ENCODE measurements around the gene SF1.

Gene SF1

DNA sequence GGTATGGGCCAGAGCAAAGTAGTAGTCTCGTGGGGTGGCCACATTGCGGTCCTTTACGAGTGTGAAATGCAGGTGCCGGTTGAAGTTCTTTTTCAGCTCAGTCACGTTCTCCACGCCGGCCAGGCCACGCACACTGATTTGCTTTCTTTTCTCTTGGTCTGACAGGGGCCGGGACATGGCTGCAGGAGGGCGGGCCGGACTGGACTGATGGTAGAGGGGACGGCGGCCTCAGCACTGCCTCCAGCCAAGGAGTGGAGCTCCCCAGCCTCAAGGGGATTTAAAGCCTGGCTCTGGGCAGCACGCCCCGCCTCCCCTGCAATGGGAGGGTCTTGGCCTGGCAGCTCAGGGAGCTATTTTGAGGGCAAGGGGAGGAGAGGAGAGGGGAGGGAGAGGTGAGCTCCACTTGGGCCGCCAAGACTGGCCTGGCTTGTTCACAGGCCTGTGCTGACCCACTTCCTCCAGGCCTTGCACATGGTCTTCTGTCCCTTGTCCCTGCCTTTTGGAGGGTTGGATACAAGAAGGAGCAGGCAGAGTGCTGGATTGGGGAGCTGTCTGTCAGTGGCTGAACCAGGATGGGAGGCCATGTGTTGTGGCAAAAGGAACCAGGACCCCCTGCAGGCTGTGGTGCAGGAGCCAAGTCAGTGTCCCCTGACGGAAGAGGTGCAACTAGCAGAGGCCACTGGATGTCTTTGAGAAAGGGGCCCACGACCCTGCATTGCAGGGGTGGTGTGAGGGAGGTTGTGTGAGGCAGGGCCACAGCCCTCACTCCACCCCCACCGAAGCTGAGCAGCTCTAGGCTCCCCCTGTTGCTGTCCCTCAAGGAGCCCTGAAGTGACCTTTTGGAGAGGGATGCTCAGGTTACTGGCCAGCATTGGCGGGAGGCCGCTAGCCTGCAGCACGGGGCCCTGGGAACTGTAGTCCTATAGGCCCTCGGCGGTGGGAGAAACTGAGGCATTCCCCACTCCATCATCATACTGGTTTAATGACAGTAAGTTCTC, 18.3 kb downstream of the SF1 start, which contains the start of gene PYGM:
Gene PYGM (minus strand): TSS at position 253 of the 998 bp plus-strand sequence. CDS start 76 bp downstream, at position 177.
- DNase-seq (ENCODE audit: low read depth), result peak; percentile 60
- no peak within 1 kb of the TSS for H3K4me3 ChIP-seq (replicated peaks; ENCODE audit: low read depth, low read length)
- TF ChIP-seq, protein P1, sequence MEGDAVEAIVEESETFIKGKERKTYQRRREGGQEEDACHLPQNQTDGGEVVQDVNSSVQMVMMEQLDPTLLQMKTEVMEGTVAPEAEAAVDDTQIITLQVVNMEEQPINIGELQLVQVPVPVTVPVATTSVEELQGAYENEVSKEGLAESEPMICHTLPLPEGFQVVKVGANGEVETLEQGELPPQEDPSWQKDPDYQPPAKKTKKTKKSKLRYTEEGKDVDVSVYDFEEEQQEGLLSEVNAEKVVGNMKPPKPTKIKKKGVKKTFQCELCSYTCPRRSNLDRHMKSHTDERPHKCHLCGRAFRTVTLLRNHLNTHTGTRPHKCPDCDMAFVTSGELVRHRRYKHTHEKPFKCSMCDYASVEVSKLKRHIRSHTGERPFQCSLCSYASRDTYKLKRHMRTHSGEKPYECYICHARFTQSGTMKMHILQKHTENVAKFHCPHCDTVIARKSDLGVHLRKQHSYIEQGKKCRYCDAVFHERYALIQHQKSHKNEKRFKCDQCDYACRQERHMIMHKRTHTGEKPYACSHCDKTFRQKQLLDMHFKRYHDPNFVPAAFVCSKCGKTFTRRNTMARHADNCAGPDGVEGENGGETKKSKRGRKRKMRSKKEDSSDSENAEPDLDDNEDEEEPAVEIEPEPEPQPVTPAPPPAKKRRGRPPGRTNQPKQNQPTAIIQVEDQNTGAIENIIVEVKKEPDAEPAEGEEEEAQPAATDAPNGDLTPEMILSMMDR (IDR thresholded peaks at IDR 0.05; ENCODE audit: low read length, missing control alignments), result no peak

DNA sequence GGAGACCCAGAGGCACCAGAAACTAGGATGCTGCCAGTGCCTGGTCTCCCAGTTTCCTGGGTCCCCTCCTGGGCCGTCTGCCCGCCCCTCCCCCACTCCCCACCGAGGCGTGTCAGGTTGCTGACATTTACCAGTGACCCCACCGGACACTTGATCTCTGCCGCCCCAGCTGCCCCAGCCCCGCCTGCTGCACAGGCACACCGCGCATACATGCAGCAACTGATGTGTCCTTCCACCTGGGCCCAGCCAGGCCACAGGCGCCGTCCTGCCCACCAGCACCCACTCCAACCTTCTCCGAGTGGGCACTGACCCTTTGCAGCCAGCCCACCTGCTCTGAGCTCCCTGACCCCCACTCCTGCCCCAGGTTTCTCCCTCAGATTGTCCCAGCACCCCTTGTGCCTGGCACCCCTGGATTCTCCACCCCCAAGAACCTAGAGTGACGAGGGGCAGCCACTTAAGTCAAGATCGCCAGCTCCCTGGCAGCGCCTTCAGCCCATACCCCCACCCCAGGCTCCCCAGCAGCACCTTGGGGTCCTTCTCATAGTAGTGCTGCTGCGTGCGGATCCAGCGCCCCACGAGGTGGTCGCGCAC, 19.1 kb downstream of the SF1 start:
- H3K4me3 ChIP-seq (replicated peaks; ENCODE audit: low read depth, low read length), result no peak overlapping the region
- TF ChIP-seq, protein P1 (IDR thresholded peaks at IDR 0.05; ENCODE audit: low read length, missing control alignments), result no peak
- DNase-seq (ENCODE audit: low read depth), result no peak

DNA sequence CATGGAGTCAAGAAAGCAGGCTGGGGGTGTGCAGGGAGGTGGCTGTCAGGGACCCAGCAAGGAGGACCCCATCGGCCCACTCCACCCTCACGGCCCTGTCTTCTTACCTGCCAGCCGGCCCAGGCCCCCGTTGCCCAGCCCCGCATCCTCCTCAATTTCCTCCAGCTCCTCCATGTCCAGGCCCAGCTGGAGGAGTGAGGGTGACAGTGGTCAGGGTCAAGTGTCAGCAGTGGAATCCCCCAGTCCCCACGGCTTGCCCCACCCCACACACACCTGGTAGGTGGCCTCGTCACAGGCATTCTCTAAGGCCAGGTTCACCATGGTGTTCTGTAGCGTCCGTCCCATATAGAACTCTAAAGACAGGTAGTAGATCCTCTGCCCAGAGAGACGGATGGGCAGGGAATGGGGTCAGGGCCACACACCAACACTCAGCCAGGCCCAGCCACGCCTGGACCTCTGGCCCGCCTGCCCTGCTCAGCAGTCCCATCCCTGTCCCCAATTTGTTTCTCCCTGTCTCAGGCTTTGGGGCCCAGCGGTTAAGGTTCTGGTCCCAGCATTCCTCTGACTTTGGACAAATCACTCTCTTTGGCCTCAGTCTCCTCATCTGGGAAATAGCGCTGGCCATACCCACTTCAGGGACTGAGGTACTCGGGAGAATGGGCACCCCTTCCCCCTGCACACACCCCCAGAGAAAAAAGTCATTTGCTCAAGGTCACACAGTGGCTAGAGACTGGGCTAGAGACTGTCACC, 19.8 kb downstream of the SF1 start:
- DNase-seq (ENCODE audit: low read depth), result no peak
- no peak overlapping the region for H3K4me3 ChIP-seq (replicated peaks; ENCODE audit: low read depth, low read length)

DNA sequence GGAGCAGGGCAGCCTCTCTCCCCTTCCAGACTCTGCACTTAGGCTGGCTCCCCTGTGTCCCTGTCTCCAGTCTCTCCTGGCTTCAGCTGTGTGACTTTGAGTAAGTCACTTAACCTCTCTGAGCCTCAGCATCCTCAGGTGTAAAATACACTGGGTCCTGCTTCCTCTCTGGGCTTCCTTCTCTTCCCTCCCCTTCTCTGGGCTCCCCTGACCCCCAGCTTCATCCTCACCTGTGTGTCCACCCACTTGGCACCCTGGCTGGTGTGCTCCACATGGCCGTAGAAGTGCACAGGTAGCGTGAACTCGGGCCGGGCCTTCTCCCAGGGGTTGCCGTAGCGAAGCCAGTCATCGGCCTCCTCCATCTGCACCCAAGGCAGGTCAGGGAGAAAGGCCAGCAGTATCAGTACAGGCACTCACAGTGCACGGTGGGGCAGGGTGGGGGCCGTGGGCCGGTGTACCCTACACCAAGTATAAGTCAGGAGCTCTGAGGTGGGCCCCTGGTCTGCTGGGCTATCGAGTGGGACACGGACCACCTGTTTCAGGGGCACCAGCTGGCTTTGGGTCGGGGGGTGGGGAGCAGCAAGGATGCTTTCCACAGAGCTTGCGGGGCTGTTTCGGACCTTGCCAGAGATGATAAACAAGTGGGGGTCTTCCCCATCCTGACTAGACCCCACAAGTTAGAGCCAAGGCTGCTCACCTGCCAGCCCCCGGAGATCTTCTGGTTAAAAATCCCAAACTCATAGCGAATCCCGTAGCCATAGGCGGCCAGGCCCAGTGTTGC, 20.6 kb downstream of the SF1 start:
- TF ChIP-seq, protein P1 (IDR thresholded peaks at IDR 0.05; ENCODE audit: low read length, missing control alignments), result no peak
- no peak for DNase-seq (ENCODE audit: low read depth)
- H3K4me3 ChIP-seq (replicated peaks; ENCODE audit: low read depth, low read length), result no peak overlapping the region

More for the DNA sequence above, 19.8 kb downstream of the SF1 start:
- TF ChIP-seq, protein P1 (IDR thresholded peaks at IDR 0.05; ENCODE audit: low read length, missing control alignments), result no peak

DNA sequence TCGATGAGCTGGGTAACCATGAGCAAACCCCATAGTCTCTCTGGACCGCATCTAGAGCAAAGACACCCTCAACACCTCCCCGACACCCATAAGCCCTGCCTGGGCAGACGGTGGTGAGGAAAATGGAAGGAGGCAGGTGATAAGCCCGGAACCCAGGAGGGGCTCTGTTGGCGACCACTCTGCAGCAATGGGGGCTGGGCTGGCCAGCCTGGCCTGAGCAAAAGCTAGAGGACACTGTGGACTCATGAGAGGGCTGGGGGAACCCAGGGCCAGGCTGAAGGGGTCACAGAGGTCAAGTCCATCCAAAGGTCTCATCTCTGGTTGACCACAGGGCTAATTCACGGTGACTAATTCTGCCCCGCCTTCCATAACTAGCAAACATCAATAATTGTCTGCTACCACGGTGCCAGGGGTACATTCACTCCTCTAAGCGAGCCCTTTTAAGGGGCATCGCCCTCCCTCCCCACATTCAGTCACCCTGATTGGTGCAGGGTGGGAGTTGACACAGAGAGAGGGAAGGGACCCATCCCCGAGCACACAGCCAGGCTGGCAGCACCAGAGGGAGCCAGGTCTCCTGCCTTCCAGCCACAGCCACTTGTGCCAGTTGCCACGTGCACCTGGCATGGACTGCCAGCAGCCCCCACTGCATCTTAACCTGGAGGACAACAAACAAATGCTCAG, 22.5 kb downstream of the SF1 start:
- DNase-seq (ENCODE audit: low read depth), result no peak
- no peak overlapping the region for H3K4me3 ChIP-seq (replicated peaks; ENCODE audit: low read depth, low read length)
- TF ChIP-seq, protein P1 (IDR thresholded peaks at IDR 0.05; ENCODE audit: low read length, missing control alignments), result no peak

All from fibroblast of pulmonary artery (primary cell).